Limb (tissue), 2 donors: Measurements from ENCODE around the gene PPP4R2.
A peak's percentile ranks its signal among the peaks of the same experiment; 100 is the strongest.
"Not testable (repeated sequence)": the region's sequence is repeated elsewhere in the genome, so short reads cannot be mapped to it uniquely, and the experiment has no call there.

ENCODE experiments used
- DNase-seq, 2 donors: peaks; one replicate each; pipeline ENCODE4 v3.0.0-alpha.2; 2016; ENCODE audit errors: extremely low spot score in 2 of 2

Gene PPP4R2

DNA sequence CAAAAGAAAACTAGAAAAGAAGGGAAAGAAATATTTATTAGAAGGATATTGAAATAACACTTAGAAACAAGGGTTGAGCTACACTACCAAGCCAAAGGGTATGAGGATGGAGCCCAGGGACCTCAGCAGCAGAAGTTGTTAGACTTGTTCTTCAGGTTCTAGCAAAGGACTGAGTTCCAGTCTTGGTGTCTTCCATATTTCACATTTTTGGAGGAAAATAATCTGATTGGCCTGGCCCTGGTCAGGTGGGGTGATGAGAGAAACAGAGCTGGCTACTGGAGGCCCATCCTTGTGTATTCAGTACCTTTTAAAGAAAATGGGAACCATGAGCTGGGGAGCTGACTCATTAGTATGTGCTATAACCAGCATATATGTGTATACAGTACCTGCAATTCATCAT, 28.2 kb downstream of the PPP4R2 start:
- DNase-seq, result no peak

DNA sequence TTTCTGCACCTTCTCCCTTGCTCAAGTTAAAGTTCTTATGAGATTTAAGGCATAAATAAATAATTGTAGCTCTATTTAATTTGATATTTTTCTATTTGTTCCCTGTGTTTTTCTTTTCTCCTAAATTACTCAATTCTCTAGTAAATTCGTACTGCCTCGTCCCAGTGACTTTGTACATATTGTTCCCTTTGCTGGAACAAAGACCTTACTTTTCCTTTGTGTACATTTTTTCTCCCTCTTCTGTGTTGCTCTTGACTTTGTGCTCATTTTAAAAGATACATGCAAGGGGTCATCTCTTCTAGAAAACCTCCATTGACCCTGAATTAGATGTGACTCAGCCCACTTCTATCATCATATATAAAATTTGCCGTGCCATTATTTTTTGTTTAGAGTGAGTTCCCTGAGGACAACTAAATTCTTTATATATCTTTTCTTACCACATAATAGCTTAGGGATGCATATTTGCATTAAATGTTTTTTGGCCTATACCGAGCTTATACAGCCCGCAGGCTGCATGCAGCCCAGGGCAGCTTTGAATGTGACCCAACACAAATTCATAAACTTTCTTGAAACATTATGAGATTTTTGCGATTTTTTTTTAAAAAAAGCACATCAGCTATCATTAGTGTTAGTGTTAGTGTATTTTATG, 29.6 kb downstream of the PPP4R2 start:
- no peak for DNase-seq

GRCh38 chr3:73026760-73027113, 30.1 kb downstream of the PPP4R2 start:
- no peak for DNase-seq

- no peak for DNase-seq
These were observed 32.2 kb downstream of the PPP4R2 start for GRCh38 chr3:73028803-73029202.

DNA sequence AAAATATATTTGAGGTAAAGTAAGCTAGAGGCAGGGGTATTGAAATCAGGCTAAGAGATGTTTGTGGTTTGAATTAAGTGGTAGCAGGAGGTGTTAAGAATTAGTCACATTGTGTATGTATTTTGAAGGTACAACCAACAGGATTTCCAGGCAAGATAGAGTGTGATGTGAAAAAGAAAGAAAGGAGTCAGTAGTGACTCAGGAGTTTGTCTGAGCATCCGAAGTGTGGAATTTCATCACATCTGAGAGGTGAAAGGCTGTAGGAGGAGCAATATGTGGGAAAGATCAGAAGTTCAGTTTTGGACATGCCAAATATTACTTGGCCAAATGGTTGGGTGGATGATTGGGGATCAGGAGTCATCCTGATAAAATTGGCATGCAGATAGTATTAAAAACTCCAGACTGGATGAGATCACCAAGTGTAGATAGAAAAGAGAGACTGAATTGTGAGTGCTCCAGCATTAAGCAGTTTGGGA, 32.7 kb downstream of the PPP4R2 start:
- DNase-seq, result no peak

- no peak for DNase-seq
These were observed 33.5 kb downstream of the PPP4R2 start for GRCh38 chr3:73030073-73030597.

DNA sequence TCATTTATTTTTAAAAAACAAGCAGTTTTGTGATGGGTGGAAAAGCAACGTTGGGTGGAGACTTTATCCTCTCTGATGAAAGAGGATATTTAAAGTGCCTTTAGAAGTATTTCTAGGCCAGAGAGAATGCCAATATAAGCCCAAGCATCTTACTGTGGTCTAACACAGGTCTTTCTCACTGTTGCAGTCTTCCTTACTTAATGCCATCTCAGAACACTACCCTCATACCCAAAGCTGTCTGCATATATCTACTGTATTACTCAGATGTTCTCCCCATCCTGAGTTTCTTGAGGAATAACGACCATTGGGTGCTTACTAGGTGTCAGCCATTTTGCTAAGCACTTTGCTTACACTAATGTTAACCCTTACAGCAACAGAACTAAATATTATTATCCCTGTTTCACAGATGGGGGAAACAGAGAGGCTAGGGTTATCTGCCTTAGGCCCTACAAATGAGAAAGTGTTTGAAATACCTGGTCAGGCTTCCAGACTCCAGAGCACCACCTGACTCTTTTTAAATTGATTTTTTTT, 35.0 kb downstream of the PPP4R2 start:
- no peak for DNase-seq

- no peak for DNase-seq
These were observed 40.3 kb downstream of the PPP4R2 start for GRCh38 chr3:73036694-73037591.

DNA sequence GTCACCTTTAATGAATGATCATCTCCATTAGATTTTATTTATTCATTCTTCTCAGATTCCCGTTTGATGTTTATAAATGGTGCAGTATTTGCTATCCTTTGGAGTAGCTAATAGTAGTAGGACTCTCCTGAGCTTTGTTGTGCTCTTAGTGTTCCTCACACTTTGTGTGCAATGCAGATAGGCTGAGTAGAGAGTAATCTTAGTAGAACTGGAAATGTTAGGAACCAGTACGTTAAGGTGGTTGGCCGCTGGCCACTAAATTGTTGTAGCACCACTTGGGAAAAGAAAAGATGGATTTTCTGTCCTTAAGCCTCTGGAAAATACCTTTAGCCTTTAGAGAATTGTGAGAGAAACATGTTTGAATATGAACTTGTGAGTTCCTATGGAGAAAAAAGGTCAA, 44.9 kb downstream of the PPP4R2 start:
- DNase-seq, result no peak

DNA sequence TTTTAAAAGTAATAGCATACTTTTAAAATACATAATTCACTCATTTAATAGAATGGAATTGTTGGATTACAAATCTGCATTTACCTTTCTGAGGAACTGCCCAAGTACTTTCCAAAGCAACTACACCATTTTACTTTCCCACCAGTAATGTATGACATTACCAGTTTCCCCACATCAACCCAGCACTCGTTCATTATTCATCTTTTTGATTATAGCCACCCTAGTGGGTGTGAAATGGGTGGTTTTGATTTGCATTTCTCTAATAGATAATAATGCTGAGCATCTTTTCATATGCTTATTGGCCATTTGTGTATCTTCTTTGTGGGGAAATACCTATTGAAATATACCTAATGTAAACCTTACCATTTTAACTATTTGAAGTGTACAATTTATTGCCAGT, 46.8 kb downstream of the PPP4R2 start:
- no peak for DNase-seq

DNA sequence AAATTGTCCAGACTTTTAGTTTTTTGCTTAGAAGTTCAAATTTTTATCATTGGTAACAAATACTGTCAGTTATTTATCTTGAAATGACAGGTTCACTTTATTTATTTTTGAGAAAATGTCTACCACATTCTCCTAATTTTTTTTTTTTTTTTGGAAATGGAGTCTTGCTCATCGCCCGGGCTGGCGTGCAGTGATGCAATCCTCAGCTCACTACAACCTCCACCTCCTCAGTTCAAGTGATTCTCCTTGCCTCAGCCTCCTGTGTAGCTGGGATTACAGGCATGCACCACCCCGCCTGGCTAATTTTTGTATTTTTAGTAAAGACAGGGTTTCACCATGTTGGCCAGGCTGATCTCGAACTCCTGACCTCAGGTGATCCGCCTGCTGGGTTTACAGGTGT, 48.8 kb downstream of the PPP4R2 start:
- no peak for DNase-seq

DNA sequence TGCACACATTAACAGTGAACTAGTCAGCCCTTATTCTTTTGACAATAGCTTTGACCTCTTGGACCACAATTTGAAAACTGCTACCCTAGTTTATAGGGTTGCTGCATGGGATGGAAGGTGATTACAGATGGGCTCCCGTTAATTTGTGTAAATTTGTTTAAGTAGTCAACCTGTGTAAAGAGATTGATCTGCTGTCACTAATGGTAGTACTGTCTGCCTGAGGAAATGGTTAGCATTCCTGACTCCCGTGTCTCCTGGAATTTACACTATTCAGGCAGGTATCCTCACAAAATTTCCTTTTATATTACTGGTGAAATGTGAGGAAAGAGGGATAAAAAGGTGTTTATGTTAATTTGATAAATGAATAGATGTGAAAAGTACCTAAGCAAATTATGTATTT, 49.6 kb downstream of the PPP4R2 start:
- no peak for DNase-seq

- no peak for DNase-seq
These were observed 52.7 kb downstream of the PPP4R2 start for GRCh38 chr3:73049319-73049718.

- DNase-seq, result no peak
These were observed 56.2 kb downstream of the PPP4R2 start for GRCh38 chr3:73052857-73053256.

DNA sequence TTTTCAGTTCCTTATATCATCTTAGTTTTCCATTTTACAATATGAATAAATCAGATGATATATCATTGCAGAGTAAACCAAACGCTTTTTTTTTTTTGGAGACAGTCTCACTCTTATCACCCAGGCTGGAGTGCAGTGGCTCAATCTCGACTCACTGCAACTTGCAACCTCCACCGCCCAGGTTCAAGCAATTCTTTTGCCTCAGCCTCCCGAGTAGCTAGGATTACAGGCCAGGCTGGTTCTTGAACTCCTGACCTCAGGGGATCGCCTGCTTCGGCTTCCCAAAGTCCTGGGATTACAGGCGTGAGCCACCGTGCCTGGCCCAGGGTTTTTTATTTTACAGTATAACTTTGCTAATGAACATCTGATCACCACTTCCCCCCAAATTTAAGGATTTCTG, 59.0 kb downstream of the PPP4R2 start:
- DNase-seq, result no peak

GRCh38 chr3:73056014-73056844, 59.6 kb downstream of the PPP4R2 start:
- peak in 1 of 2 donors; percentile 64 for DNase-seq

- DNase-seq, result no peak
These were observed 60.2 kb downstream of the PPP4R2 start for GRCh38 chr3:73056845-73057150.

GRCh38 chr3:73060302-73060723, 63.7 kb downstream of the PPP4R2 start:
- DNase-seq, result no peak

- no peak for DNase-seq
These were observed 64.8 kb downstream of the PPP4R2 start, which contains the start of gene EBLN2 for GRCh38 chr3:73061416-73061815. TSS of gene EBLN2 (plus strand) at chr3:73061659. CDS start at chr3:73062082, 423 bp downstream.

GRCh38 chr3:73066243-73066642, 69.6 kb downstream of the PPP4R2 start:
- DNase-seq, result not testable (repeated sequence)

DNA sequence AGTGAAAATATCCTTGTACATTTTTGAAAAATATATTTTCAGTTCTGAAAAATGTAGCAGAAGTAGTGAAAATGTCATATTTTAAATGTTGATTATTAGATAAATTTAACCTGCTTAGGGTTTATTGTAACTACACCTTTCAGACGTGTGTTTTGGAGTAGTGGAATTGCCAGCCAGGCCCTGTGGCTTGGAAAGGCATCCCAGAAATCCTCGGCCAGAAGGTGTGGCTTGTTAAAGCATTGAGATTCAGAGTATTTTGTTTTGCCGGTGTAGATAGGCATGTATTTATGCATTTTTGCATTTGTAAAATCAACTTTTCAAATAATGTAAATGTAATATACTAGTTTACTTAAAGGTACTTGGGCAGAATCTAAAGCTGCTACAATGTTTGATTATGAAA, 71.8 kb downstream of the PPP4R2 start:
- DNase-seq, result no peak

DNA sequence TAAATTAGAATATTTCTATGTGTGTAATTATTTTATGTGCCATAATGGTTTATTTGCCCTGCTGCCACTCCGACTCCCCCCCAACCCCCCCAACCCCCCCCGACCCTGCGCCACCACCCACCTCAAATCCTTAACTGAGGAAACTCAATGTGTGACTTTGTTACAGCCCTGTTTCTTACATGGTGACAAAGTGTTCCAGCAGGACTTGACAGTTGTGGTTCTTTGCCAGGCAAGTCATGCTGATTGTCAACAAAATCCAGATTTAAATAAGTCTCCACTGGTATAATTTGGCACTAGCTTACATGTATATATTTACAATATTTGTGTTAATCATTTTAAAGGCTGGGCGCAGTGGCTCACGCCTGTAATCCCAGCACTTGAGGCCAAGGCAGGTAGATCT, 72.6 kb downstream of the PPP4R2 start:
- no peak for DNase-seq
